ENCODE measurements around the gene RAD23B. TPM values are rescaled to one million over a fixed set of nuclear protein-coding genes. Genes with fewer than 3 reads are reported as not detected.

The RAD23B gene
- total RNA-seq, 1 donor from 2014 or later, result 90.6 TPM

DNA sequence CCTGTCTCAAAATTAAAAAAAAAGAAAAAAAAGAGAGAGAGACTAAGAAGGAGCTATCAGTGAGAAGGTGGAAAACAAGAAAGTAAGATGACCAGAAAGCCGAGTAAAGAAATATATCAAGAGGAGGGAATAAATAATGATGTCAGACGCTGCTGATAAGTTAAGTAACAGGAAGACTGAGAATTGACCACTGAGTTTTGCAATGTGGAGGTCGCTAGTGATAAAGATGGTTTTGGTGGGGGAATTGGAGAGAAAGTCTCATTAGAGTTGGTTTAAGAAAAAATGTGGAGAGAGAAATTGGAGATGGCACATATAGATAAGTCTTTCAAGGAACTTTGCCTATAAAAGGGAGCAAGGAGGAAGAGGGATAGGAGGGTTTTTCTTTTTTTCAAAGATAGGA is 91.9 kb downstream of the RAD23B start:
- no peak for DNase-seq (ENCODE audit: low read depth)

- no peak for DNase-seq (ENCODE audit: low read depth)
These were observed 92.7 kb downstream of the RAD23B start for GRCh38 chr9:107375651-107376369.

DNA sequence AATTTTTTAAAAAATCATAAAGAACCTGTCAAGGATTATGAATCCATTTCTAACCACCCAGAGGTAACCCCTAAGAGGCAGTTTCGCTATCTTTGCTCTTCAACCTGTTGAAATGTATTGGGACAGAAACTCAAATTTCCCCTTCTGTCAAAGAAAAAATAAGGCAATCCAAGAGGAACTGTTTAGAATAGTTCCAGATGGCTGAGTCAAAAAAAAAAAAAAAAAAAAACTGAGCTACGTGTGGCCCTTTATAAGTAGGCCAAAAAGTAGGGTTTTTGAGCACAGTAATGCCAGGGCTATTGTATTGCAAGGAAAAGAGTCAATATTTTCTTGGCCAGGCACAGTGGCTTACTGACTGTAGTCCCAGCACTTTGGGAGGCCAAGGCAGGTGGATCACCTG is 94.9 kb downstream of the RAD23B start:
- no peak for DNase-seq (ENCODE audit: low read depth)

Other genes with a start within 250 kb of the RAD23B start
- 3.2 and 3.3 TPM in 2 replicates for gene KLF4, start 206.5 kb downstream of the RAD23B start, total RNA-seq